GM08714 (cell line): Measurements from ENCODE around the gene RGS9.

Experiments
- H3K4me3 ChIP-seq: fragments of 200-500 bp; sonication (Bioruptor generic); 2 replicates; pipeline ENCODE4 v1.5.1; 2014; ENCODE audit warnings: mild to moderate bottlenecking, low read length, inconsistent platforms
- ZNF274 ChIP-seq: IDR thresholded peaks from 2 replicates; pipeline ENCODE4 v1.6.1; 2012; ENCODE audit warnings: mild to moderate bottlenecking, low read depth, low read length

Gene RGS9

GRCh38 chr17:65158041-65158440 lies 20.9 kb downstream of the RGS9 start:
- H3K4me3 ChIP-seq = no peak overlapping the region
- no peak for TF ChIP-seq ZNF274

GRCh38 chr17:65158622-65159021 lies 21.5 kb downstream of the RGS9 start:
- no peak for TF ChIP-seq ZNF274

GRCh38 chr17:65160516-65160915 lies 23.3 kb downstream of the RGS9 start:
- no peak for TF ChIP-seq ZNF274
- no peak overlapping the region for H3K4me3 ChIP-seq

More at GRCh38 chr17:65158622-65159021, 21.5 kb downstream of the RGS9 start:
- H3K4me3 ChIP-seq = no peak overlapping the region

- TF ChIP-seq ZNF274 = no peak
- no peak overlapping the region for H3K4me3 ChIP-seq
Observed at GRCh38 chr17:65163990-65164495, 26.9 kb downstream of the RGS9 start.

GRCh38 chr17:65166787-65167186 lies 29.6 kb downstream of the RGS9 start:
- H3K4me3 ChIP-seq = no peak overlapping the region
- TF ChIP-seq ZNF274 = no peak

- no peak for TF ChIP-seq ZNF274
- no peak overlapping the region for H3K4me3 ChIP-seq
Observed at GRCh38 chr17:65167566-65167965, 30.4 kb downstream of the RGS9 start.

- H3K4me3 ChIP-seq = no peak overlapping the region
- TF ChIP-seq ZNF274 = no peak
Observed at GRCh38 chr17:65169691-65170090, 32.5 kb downstream of the RGS9 start.

GRCh38 chr17:65170839-65171238 lies 33.7 kb downstream of the RGS9 start:
- no peak overlapping the region for H3K4me3 ChIP-seq
- TF ChIP-seq ZNF274 = no peak

GRCh38 chr17:65171752-65172151 lies 34.6 kb downstream of the RGS9 start:
- H3K4me3 ChIP-seq = no peak overlapping the region
- TF ChIP-seq ZNF274 = no peak

GRCh38 chr17:65172496-65173136 lies 35.4 kb downstream of the RGS9 start:
- H3K4me3 ChIP-seq = no peak overlapping the region
- TF ChIP-seq ZNF274 = no peak

GRCh38 chr17:65173284-65173793 lies 36.2 kb downstream of the RGS9 start:
- TF ChIP-seq ZNF274 = no peak
- no peak overlapping the region for H3K4me3 ChIP-seq

- H3K4me3 ChIP-seq = no peak overlapping the region
- TF ChIP-seq ZNF274 = no peak
Observed at GRCh38 chr17:65173976-65174683, 37.0 kb downstream of the RGS9 start.

- no peak for TF ChIP-seq ZNF274
- H3K4me3 ChIP-seq = no peak overlapping the region
Observed at GRCh38 chr17:65174974-65175373, 37.8 kb downstream of the RGS9 start.

GRCh38 chr17:65175952-65176351 lies 38.8 kb downstream of the RGS9 start:
- TF ChIP-seq ZNF274 = no peak

More at GRCh38 chr17:65175952-65176351, 38.8 kb downstream of the RGS9 start:
- no peak overlapping the region for H3K4me3 ChIP-seq
